Gastroesophageal sphincter (tissue), 3 donors: ENCODE data around the gene AMD1.

ENCODE experiments used
- CTCF ChIP-seq, 4 experiments: fragments of 200-600 bp in 2 of 4; fragments of 450-650 bp in 2 of 4; sonication (generic) in 1 of 4; IDR thresholded peaks; one replicate each; pipeline ENCODE4 v1.5.1; 2017 to 2019; ENCODE audit warnings: antibody characterized with exemption in 4 of 4, mild to moderate bottlenecking in 2 of 4, moderate library complexity in 2 of 4
- POLR2AphosphoS5 ChIP-seq: sonication (generic); formaldehyde crosslinking; IDR thresholded peaks from one replicate; pipeline ENCODE4 v1.6.1; 2017; ENCODE audit warnings: antibody characterized with exemption

DNA sequence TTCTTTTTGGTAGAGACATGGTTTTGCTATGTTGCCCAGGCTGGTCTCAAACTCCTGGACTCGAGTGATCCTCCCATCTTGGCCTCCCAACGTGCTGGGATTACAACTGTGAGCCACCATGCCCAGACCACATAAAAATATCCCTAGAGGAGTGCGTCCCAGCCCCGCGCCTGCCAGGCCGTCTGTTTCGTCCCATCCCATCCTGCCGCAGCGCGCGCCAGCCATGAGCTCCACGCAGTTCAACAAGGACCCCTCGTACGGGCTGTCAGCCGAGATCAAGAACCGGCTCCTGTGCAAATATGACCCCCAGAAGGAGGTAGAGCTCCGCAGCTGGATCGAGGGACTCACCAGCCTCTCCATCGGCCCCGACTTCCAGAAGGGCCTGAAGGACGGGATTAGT lies 16.6 kb upstream of the AMD1 start:
- no peak for TF ChIP-seq CTCF (IDR thresholded peaks at IDR 0.05)
- TF ChIP-seq POLR2AphosphoS5, result no peak
